Measurements from ENCODE around the gene NRSN2.
A peak's percentile ranks its signal among the peaks of the same experiment; 100 is the strongest.
"Not testable (repeated sequence)": the region's sequence is repeated elsewhere in the genome, so short reads cannot be mapped to it uniquely, and the experiment has no call there.

The NRSN2 gene

GRCh38 chr20:373171-373890, 26.4 kb downstream of the NRSN2 start:
- peak; percentile 82 to 85 for DNase-seq (ENCODE audit: low read depth in 1 of 2, low spot score in 1 of 2)
- Histone ChIP-seq H3K4me3 (replicated peaks; ENCODE audit: insufficient read depth, low read length) (no peak overlapping the region), H3K27me3 (ENCODE audit: insufficient read depth, poor library complexity, severe bottlenecking) (no peaks in the 10 kb centered on the region), H3K27ac (replicated peaks) (peak overlapping the region; percentile 58)
- TF ChIP-seq GABPA (IDR thresholded peaks at IDR 0.05; ENCODE audit: low read depth) (no peak), REST (IDR thresholded peaks at IDR 0.05; ENCODE audit: insufficient replicate concordance, low read depth) (no peak), SPI1 (IDR thresholded peaks at IDR 0.05; ENCODE audit: borderline replicate concordance, low read depth) (no peak)

- TF ChIP-seq POLR2AphosphoS5 (IDR thresholded peaks at IDR 0.05; ENCODE audit: low read depth) (no peak), REST (IDR thresholded peaks at IDR 0.05; ENCODE audit: insufficient replicate concordance, low read depth) (no peak)
- no peak overlapping the region for H3K27ac ChIP-seq (replicated peaks)
- no peaks in the 10 kb centered on the region for H3K27me3 ChIP-seq (ENCODE audit: insufficient read depth, poor library complexity, severe bottlenecking)
- no peak overlapping the region for H3K4me3 ChIP-seq (replicated peaks; ENCODE audit: insufficient read depth, low read length)
- no peak for DNase-seq (ENCODE audit: low read depth in 1 of 2, low spot score in 1 of 2)
Measured at GRCh38 chr20:375265-375889, 28.5 kb downstream of the NRSN2 start.

GRCh38 chr20:376089-376488, 29.2 kb downstream of the NRSN2 start:
- Histone ChIP-seq H3K27me3 (ENCODE audit: insufficient read depth, poor library complexity, severe bottlenecking) (no peaks in the 10 kb centered on the region), H3K27ac (replicated peaks) (no peak overlapping the region), H3K4me3 (replicated peaks; ENCODE audit: insufficient read depth, low read length) (no peak overlapping the region)
- TF ChIP-seq REST (IDR thresholded peaks at IDR 0.05; ENCODE audit: insufficient replicate concordance, low read depth) = no peak
- no peak for TF ChIP-seq POLR2AphosphoS5 (IDR thresholded peaks at IDR 0.05; ENCODE audit: low read depth)
- no peak for TF ChIP-seq GABPA (IDR thresholded peaks at IDR 0.05; ENCODE audit: low read depth)
- TF ChIP-seq, protein P1, sequence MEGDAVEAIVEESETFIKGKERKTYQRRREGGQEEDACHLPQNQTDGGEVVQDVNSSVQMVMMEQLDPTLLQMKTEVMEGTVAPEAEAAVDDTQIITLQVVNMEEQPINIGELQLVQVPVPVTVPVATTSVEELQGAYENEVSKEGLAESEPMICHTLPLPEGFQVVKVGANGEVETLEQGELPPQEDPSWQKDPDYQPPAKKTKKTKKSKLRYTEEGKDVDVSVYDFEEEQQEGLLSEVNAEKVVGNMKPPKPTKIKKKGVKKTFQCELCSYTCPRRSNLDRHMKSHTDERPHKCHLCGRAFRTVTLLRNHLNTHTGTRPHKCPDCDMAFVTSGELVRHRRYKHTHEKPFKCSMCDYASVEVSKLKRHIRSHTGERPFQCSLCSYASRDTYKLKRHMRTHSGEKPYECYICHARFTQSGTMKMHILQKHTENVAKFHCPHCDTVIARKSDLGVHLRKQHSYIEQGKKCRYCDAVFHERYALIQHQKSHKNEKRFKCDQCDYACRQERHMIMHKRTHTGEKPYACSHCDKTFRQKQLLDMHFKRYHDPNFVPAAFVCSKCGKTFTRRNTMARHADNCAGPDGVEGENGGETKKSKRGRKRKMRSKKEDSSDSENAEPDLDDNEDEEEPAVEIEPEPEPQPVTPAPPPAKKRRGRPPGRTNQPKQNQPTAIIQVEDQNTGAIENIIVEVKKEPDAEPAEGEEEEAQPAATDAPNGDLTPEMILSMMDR (IDR thresholded peaks at IDR 0.05; ENCODE audit: insufficient read depth, low read length) = no peak
- TF ChIP-seq SPI1 (IDR thresholded peaks at IDR 0.05; ENCODE audit: borderline replicate concordance, low read depth) = no peak
- no peak for DNase-seq (ENCODE audit: low read depth in 1 of 2, low spot score in 1 of 2)

DNA sequence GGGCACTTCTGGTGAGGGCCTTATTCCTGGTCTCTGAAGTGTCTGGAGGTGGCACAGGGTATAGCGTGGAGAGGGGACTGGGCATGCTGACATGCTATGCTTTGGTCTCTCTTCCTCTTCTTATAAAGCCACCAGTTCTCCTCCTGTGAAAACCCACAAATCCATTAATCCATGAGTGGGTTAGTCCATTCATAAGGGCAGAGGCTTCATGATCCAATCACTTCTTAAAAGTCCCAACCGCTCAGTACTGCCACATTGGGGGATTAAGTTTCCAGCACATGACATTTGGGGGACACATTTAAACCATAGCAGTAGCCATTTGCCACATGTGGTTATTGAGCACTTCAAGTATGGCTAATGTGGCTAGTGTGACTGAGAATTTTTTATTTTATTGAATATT, 29.8 kb downstream of the NRSN2 start:
- no peak overlapping the region for H3K27ac ChIP-seq (replicated peaks)
- TF ChIP-seq SPI1 (IDR thresholded peaks at IDR 0.05; ENCODE audit: borderline replicate concordance, low read depth) (0 out of 2 replicates have a peak, but pooled peaks have one; percentile 19), POLR2AphosphoS5 (IDR thresholded peaks at IDR 0.05; ENCODE audit: low read depth) (no peak)
- TF ChIP-seq, protein P1 (IDR thresholded peaks at IDR 0.05; ENCODE audit: insufficient read depth, low read length) = no peak
- no peaks in the 10 kb centered on the region for H3K27me3 ChIP-seq (ENCODE audit: insufficient read depth, poor library complexity, severe bottlenecking)

DNA sequence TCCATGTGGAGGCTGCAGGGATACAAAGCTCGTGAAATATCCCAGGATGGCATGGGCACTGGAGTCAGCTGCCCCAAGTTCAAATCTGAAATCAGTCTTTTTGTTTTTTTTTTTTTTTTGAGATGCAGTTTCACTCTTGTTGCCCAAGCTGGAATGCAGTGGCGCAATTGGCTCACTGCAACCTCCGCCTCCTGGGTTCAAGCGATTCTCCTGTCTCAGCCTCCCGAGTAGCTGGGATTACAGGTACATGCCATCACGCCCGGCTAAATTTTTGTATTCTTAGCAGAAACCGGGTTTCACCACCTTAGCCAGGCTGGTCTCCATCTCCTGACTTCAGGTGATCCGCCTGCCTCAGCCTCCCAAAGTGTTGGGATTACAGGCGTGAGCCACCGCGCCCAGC, 30.7 kb downstream of the NRSN2 start:
- not testable (repeated sequence) for H3K27ac ChIP-seq (replicated peaks); H3K27me3 ChIP-seq (ENCODE audit: insufficient read depth, poor library complexity, severe bottlenecking); DNase-seq (ENCODE audit: low read depth in 1 of 2, low spot score in 1 of 2); H3K4me3 ChIP-seq (replicated peaks; ENCODE audit: insufficient read depth, low read length)

More for the DNA sequence above, 29.8 kb downstream of the NRSN2 start:
- DNase-seq (ENCODE audit: low read depth in 1 of 2, low spot score in 1 of 2) = no peak
- no peak overlapping the region for H3K4me3 ChIP-seq (replicated peaks; ENCODE audit: insufficient read depth, low read length)
